Brain pericyte (primary cell): ENCODE data around the gene SRSF5.
"Not testable (repeated sequence)": the region's sequence is repeated elsewhere in the genome, so short reads cannot be mapped to it uniquely, and the experiment has no call there.

ENCODE experiments used
- DNase-seq: peaks from one replicate; pipeline ENCODE4 v3.0.0-alpha.2; 2012; ENCODE audit warnings: low read depth, low spot score

Gene SRSF5

GRCh38 chr14:69808919-69809808, 42.2 kb downstream of the SRSF5 start:
- no peak for DNase-seq

GRCh38 chr14:69811227-69811867, 44.4 kb downstream of the SRSF5 start:
- no peak for DNase-seq

GRCh38 chr14:69811868-69812252, 44.9 kb downstream of the SRSF5 start:
- no peak for DNase-seq

DNA sequence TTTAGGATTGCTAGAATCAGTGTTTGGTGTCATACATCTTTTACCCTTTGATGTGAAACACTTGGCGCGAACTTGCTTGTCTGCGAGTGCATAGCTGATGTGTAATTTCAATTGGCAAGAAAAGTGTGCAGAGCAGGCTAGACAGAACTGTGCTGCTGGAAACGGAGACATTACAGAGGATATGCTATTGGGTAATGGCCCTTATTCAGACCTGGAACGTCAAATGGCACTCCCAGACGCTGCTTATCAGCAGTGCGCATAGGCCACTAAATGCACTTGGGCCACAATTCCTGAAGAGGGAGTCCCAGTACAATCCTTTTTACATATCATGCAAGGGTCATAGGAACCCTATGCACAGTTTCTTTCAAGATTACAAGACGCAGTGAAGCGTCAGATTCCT, 45.8 kb downstream of the SRSF5 start:
- DNase-seq = no peak

GRCh38 chr14:69813346-69813745, 46.4 kb downstream of the SRSF5 start:
- DNase-seq = not testable (repeated sequence)

DNA sequence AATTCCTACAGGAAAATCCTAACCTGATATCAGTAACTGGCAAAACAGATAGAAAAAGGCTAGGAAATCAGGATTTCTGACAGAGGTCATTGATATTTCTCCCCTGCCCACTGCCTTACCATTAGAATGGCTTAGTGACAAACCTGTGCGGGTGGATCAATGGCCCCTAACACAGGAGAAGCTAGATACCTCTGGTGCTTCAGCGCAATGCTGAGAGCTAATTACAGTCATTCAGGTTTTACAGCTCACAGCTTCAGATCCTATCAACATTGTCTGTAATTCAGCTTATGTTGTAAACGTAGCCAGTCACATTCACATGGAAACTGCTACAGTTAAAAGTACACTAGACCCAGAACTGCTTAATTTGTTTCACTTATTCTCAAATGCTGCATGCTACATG, 47.5 kb downstream of the SRSF5 start:
- no peak for DNase-seq

DNA sequence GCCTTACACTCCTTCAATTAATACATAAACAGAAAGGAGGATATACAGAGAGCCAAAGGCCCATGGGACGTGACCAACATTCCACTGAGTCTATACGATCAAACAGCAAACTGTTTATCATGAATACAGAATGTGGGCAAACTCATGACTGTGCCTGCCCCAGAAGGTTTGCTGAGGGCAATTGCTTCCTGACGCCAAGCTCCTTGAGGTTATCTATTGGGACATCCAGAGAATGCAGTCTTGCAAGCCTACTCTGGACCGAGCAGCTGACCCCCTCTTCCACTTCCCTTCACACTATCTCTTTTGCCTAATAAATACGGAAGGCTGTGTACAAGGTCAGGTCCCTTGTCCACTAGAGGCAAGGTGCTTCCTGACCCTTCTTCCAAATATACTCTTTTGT, 48.6 kb downstream of the SRSF5 start:
- DNase-seq = no peak

DNA sequence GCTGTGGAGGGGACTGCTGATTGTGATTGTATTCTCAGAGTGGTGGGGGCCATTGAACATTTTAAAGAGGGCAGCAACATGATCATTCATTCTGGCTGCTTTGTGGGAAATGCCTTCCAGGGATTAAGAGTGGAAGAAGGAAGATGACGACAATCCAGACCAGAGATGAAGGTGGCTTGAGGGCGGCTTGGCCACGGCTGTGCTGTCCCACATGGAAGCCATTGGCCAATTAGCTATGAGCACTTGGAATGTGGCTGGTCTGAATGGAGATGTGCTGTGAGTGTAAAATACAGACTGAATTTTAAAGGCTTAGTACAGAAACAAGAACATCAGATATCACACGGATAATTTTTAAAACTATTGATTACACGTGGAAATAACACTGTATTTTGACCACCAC, 49.3 kb downstream of the SRSF5 start:
- no peak for DNase-seq

DNA sequence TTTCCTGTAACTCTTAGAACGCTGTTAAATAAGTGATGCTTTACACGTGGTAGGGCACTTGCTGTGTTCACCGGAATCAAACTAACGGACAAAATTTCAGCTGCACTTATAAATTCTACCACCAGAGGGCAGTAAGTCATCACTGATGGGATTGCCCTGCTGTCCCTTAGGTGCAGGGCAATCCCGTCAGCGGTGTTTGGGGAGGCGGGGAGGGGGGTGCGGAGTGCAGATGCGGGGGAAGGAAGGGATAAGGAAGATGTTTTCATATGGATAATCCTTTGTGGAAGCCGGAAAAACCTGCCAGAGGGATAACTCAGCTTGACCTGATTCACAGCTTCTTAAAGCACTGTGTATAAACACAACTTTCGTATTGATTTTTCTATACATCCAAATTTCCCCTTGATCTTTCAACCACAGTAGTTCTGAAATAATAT, 51.8 kb downstream of the SRSF5 start:
- peak; percentile 39 for DNase-seq

GRCh38 chr14:69819607-69820006, 52.7 kb downstream of the SRSF5 start:
- no peak for DNase-seq

GRCh38 chr14:69820991-69821390, 54.0 kb downstream of the SRSF5 start:
- DNase-seq = no peak
